Muscle of back (tissue), 10 donors: ENCODE data around the gene LST1. TPM values are rescaled to one million over a fixed set of nuclear protein-coding genes. Genes with fewer than 3 reads are reported as not detected.

ENCODE experiments used
- polyA plus RNA-seq, 10 donors: library from polyadenylated mRNA; unstranded; fragments of 120-200 nt; gene quantifications; one replicate each; pipeline ENCODE4 v1.2.1, GENCODE V29; 2013; ENCODE audit not compliant: insufficient read length in 10 of 10

LST1 gene
- polyA plus RNA-seq, 10 donors, result 4.1 to 10.9 (median 6.4) TPM

Other genes with a start within 250 kb of the LST1 start
- gene HLA-B, start 229.1 kb upstream of the LST1 start, polyA plus RNA-seq, result 100 to 1,000 TPM; 114 to 299 (median 141) TPM
- gene MICA, start 182.7 kb upstream of the LST1 start, polyA plus RNA-seq, result 10 to 100 TPM in 1 of 10 donors, 1 to 10 TPM in 9; 3.8 to 12.2 (median 7.2) TPM
- gene MICB, start 88.1 kb upstream of the LST1 start, polyA plus RNA-seq, result 1 to 10 TPM in 5 of 10 donors, under 1 TPM in 5; 0.47 to 1.1 (median 0.99) TPM
- gene MCCD1, start 57.3 kb upstream of the LST1 start, polyA plus RNA-seq, result not detected
- 100 to 1,000 TPM; 292 to 441 (median 367) TPM for gene DDX39B, start 44.3 kb upstream of the LST1 start, polyA plus RNA-seq
- 1 to 10 TPM; 2.5 to 5.9 (median 3.9) TPM for gene ATP6V1G2, start 39.7 kb upstream of the LST1 start, polyA plus RNA-seq
- 10 to 100 TPM; 11.3 to 17.7 (median 14.4) TPM for gene NFKBIL1, start 38.7 kb upstream of the LST1 start, polyA plus RNA-seq
- gene LTA, start 14.0 kb upstream of the LST1 start, polyA plus RNA-seq, result under 1 TPM in 6 of 10 donors, not detected in 4; 0.12 to 0.91 (median 0.21) TPM
- 1 to 10 TPM in 1 of 10 donors, under 1 TPM in 8, not detected in 1; 0.17 to 3.5 (median 0.29) TPM for gene TNF, start 10.7 kb upstream of the LST1 start, polyA plus RNA-seq
- gene LTB, start 3.9 kb upstream of the LST1 start, polyA plus RNA-seq, result 10 to 100 TPM in 1 of 10 donors, 1 to 10 TPM in 6, under 1 TPM in 3; 0.67 to 32.2 (median 1.5) TPM
- under 1 TPM in 4 of 10 donors, not detected in 6; 0.20 to 0.59 (median 0.30) TPM for gene NCR3, start 6.7 kb downstream of the LST1 start, polyA plus RNA-seq
- gene AIF1, start 29.0 kb downstream of the LST1 start, polyA plus RNA-seq, result 10 to 100 TPM; 15.1 to 35.2 (median 23.0) TPM
- 100 to 1,000 TPM; 112 to 149 (median 132) TPM for gene PRRC2A, start 34.4 kb downstream of the LST1 start, polyA plus RNA-seq
- gene BAG6, start 66.4 kb downstream of the LST1 start, polyA plus RNA-seq, result 100 to 1,000 TPM; 177 to 216 (median 198) TPM
- 1 to 10 TPM; 2.6 to 5.7 (median 4.2) TPM for gene APOM, start 69.6 kb downstream of the LST1 start, polyA plus RNA-seq
- gene C6orf47, start 74.5 kb downstream of the LST1 start, polyA plus RNA-seq, result 10 to 100 TPM; 11.4 to 16.0 (median 13.4) TPM
- 10 to 100 TPM; 10.1 to 16.9 (median 12.2) TPM for gene GPANK1, start 78.7 kb downstream of the LST1 start, polyA plus RNA-seq
- gene CSNK2B, start 79.8 kb downstream of the LST1 start, polyA plus RNA-seq, result 100 to 1,000 TPM; 118 to 150 (median 138) TPM
- gene LY6G5B, start 83.7 kb downstream of the LST1 start, polyA plus RNA-seq, result 10 to 100 TPM in 6 of 10 donors, 1 to 10 TPM in 4; 5.6 to 24.0 (median 10.9) TPM
- 1 to 10 TPM in 9 of 10 donors, under 1 TPM in 1; 0.68 to 5.1 (median 2.4) TPM for gene LY6G5C, start 94.8 kb downstream of the LST1 start, polyA plus RNA-seq
- gene ABHD16A, start 117.0 kb downstream of the LST1 start, polyA plus RNA-seq, result 10 to 100 TPM; 36.3 to 50.0 (median 39.2) TPM
- under 1 TPM in 3 of 10 donors, not detected in 7; 0.17 to 0.38 (median 0.20) TPM for gene LY6G6F, start 120.6 kb downstream of the LST1 start, polyA plus RNA-seq
- 1 to 10 TPM in 1 of 10 donors, under 1 TPM in 5, not detected in 4; 0.42 to 1.1 (median 0.53) TPM for gene LY6G6D, start 129.1 kb downstream of the LST1 start, polyA plus RNA-seq
- gene LY6G6C, start 135.5 kb downstream of the LST1 start, polyA plus RNA-seq, result 1 to 10 TPM in 1 of 10 donors, under 1 TPM in 8, not detected in 1; 0.19 to 1.0 (median 0.38) TPM
- 1 to 10 TPM in 3 of 10 donors, under 1 TPM in 7; 0.52 to 1.8 (median 0.82) TPM for gene MPIG6B, start 137.1 kb downstream of the LST1 start, polyA plus RNA-seq
- gene DDAH2, start 143.0 kb downstream of the LST1 start, polyA plus RNA-seq, result 100 to 1,000 TPM in 8 of 10 donors, 10 to 100 TPM in 2; 87.3 to 135 (median 109) TPM
- 100 to 1,000 TPM; 114 to 181 (median 138) TPM for gene CLIC1, start 150.3 kb downstream of the LST1 start, polyA plus RNA-seq
- gene MSH5, start 153.7 kb downstream of the LST1 start, polyA plus RNA-seq, result 10 to 100 TPM in 6 of 10 donors, 1 to 10 TPM in 4; 5.9 to 29.4 (median 13.5) TPM
- gene SAPCD1, start 176.4 kb downstream of the LST1 start, polyA plus RNA-seq, result 10 to 100 TPM in 1 of 10 donors, 1 to 10 TPM in 9; 2.1 to 10.9 (median 3.0) TPM
- gene VWA7, start 191.1 kb downstream of the LST1 start, polyA plus RNA-seq, result 1 to 10 TPM in 9 of 10 donors, under 1 TPM in 1; 0.88 to 3.3 (median 2.3) TPM
- 10 to 100 TPM; 42.0 to 63.0 (median 46.2) TPM for gene VARS1, start 209.5 kb downstream of the LST1 start, polyA plus RNA-seq
- 10 to 100 TPM; 46.2 to 63.6 (median 58.9) TPM for gene LSM2, start 220.7 kb downstream of the LST1 start, polyA plus RNA-seq
- gene HSPA1L, start 229.0 kb downstream of the LST1 start, polyA plus RNA-seq, result 1 to 10 TPM; 3.3 to 4.3 (median 3.9) TPM
- 100 to 1,000 TPM in 1 of 10 donors, 10 to 100 TPM in 9; 47.4 to 176 (median 71.8) TPM for gene HSPA1A, start 229.3 kb downstream of the LST1 start, polyA plus RNA-seq
- 100 to 1,000 TPM in 1 of 10 donors, 10 to 100 TPM in 9; 34.3 to 226 (median 55.8) TPM for gene HSPA1B, start 241.5 kb downstream of the LST1 start, polyA plus RNA-seq